ENCODE data around the gene DCLK1. TPM values are rescaled to one million over a fixed set of nuclear protein-coding genes. Genes with fewer than 3 reads are reported as not detected.

Gene DCLK1
- total RNA-seq, 1 experiment from 2014 or later = not detected

- no peak for DNase-seq (ENCODE audit: low read depth, low spot score)
- no TSS peak for BruUV-seq (replicated peaks)
- ChIA-PET CTCF (interaction anchor here (0.7 to 1.3 kb wide), 3 partner anchors 28 to 507 kb away, joined by 3 to 4 read pairs (median 4); no protein-coding TSS in a partner anchor), POLR2A (interaction anchor here (0.7 kb wide), 1 partner anchor 24 kb away, joined by 15 read pairs; no protein-coding TSS in a partner anchor)
- TF ChIP-seq, protein P1, sequence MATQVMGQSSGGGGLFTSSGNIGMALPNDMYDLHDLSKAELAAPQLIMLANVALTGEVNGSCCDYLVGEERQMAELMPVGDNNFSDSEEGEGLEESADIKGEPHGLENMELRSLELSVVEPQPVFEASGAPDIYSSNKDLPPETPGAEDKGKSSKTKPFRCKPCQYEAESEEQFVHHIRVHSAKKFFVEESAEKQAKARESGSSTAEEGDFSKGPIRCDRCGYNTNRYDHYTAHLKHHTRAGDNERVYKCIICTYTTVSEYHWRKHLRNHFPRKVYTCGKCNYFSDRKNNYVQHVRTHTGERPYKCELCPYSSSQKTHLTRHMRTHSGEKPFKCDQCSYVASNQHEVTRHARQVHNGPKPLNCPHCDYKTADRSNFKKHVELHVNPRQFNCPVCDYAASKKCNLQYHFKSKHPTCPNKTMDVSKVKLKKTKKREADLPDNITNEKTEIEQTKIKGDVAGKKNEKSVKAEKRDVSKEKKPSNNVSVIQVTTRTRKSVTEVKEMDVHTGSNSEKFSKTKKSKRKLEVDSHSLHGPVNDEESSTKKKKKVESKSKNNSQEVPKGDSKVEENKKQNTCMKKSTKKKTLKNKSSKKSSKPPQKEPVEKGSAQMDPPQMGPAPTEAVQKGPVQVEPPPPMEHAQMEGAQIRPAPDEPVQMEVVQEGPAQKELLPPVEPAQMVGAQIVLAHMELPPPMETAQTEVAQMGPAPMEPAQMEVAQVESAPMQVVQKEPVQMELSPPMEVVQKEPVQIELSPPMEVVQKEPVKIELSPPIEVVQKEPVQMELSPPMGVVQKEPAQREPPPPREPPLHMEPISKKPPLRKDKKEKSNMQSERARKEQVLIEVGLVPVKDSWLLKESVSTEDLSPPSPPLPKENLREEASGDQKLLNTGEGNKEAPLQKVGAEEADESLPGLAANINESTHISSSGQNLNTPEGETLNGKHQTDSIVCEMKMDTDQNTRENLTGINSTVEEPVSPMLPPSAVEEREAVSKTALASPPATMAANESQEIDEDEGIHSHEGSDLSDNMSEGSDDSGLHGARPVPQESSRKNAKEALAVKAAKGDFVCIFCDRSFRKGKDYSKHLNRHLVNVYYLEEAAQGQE (IDR thresholded peaks at IDR 0.05; ENCODE audit: insufficient read depth in 1 of 2, low read depth in 2 of 2, low read length in 1 of 2) = no peak
- TF ChIP-seq SIN3A (IDR thresholded peaks at IDR 0.05; ENCODE audit: borderline replicate concordance, insufficient read depth, low read depth, low read length) (no peak), TCF7L2 (IDR thresholded peaks at IDR 0.05; ENCODE audit: low read depth, low read length) (no peak), POLR2AphosphoS5 (IDR thresholded peaks at IDR 0.05; ENCODE audit: low read depth, low read length) (no peak)
- TF ChIP-seq, protein P2, sequence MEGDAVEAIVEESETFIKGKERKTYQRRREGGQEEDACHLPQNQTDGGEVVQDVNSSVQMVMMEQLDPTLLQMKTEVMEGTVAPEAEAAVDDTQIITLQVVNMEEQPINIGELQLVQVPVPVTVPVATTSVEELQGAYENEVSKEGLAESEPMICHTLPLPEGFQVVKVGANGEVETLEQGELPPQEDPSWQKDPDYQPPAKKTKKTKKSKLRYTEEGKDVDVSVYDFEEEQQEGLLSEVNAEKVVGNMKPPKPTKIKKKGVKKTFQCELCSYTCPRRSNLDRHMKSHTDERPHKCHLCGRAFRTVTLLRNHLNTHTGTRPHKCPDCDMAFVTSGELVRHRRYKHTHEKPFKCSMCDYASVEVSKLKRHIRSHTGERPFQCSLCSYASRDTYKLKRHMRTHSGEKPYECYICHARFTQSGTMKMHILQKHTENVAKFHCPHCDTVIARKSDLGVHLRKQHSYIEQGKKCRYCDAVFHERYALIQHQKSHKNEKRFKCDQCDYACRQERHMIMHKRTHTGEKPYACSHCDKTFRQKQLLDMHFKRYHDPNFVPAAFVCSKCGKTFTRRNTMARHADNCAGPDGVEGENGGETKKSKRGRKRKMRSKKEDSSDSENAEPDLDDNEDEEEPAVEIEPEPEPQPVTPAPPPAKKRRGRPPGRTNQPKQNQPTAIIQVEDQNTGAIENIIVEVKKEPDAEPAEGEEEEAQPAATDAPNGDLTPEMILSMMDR (IDR thresholded peaks at IDR 0.05) = no peak
- ATAC-seq = no peak
- no peaks in the 10 kb centered on the region for H3K27me3 ChIP-seq (ENCODE audit: control insufficient read depth, insufficient read depth, low read length)
- no peaks in the 10 kb centered on the region for H3K9me3 ChIP-seq (ENCODE audit: control insufficient read depth, insufficient read depth, low read depth, low read length)
- in situ Hi-C loops (cut with HindIII; ENCODE audit: low pct_unique_long_range_greater_than_20kb, low sequenced_read_pairs) (no loop called here), intact Hi-C loops (cut with micrococcal nuclease; ENCODE audit: unreplicated experiment) (no loop called here)
- H3K27ac ChIP-seq (ENCODE audit: low read length) = no peak overlapping the region
- H3K4me3 ChIP-seq (ENCODE audit: low read depth in 2 of 2, low read length in 2 of 2) = no peak overlapping the region
- H3K36me3 ChIP-seq (ENCODE audit: control insufficient read depth, insufficient read depth, low read length) = no peaks in the 10 kb centered on the region
- H3K4me1 ChIP-seq (ENCODE audit: control insufficient read depth, insufficient read depth, low read length) = no peaks in the 10 kb centered on the region
These were observed 313.3 kb downstream of the DCLK1 start for GRCh38 chr13:35817642-35818607.

- TF ChIP-seq TCF7L2 (IDR thresholded peaks at IDR 0.05; ENCODE audit: low read depth, low read length) (no peak), POLR2AphosphoS5 (IDR thresholded peaks at IDR 0.05; ENCODE audit: low read depth, low read length) (no peak), SIN3A (IDR thresholded peaks at IDR 0.05; ENCODE audit: borderline replicate concordance, insufficient read depth, low read depth, low read length) (no peak)
- TF ChIP-seq, protein P1 (IDR thresholded peaks at IDR 0.05; ENCODE audit: insufficient read depth in 1 of 2, low read depth in 2 of 2, low read length in 1 of 2) = no peak
- TF ChIP-seq, protein P2 (IDR thresholded peaks at IDR 0.05) = no peak
- DNase-seq (ENCODE audit: low read depth, low spot score) (no peak), ATAC-seq (no peak)
- ChIA-PET POLR2A (no interaction called here), CTCF (no interaction called here)
- intact Hi-C loops (cut with micrococcal nuclease; ENCODE audit: unreplicated experiment) = no loop called here
- H3K9me3 ChIP-seq (ENCODE audit: control insufficient read depth, insufficient read depth, low read depth, low read length) = no peaks in the 10 kb centered on the region
- H3K4me1 ChIP-seq (ENCODE audit: control insufficient read depth, insufficient read depth, low read length) = no peaks in the 10 kb centered on the region
- no peaks in the 10 kb centered on the region for H3K36me3 ChIP-seq (ENCODE audit: control insufficient read depth, insufficient read depth, low read length)
- H3K27me3 ChIP-seq (ENCODE audit: control insufficient read depth, insufficient read depth, low read length) = no peaks in the 10 kb centered on the region
- no TSS peak for BruUV-seq (replicated peaks)
- in situ Hi-C loops (cut with HindIII; ENCODE audit: low pct_unique_long_range_greater_than_20kb, low sequenced_read_pairs) = no loop called here
- H3K27ac ChIP-seq (ENCODE audit: low read length) = no peak overlapping the region
- no peak overlapping the region for H3K4me3 ChIP-seq (ENCODE audit: low read depth in 2 of 2, low read length in 2 of 2)
These were observed 316.6 kb downstream of the DCLK1 start for GRCh38 chr13:35814605-35815011.
